H1 (cell line): ENCODE results near the gene CACNA1C. TPM values are rescaled to one million over a fixed set of nuclear protein-coding genes. Genes with fewer than 3 reads are reported as not detected.

Experiments used
- CTCF ChIA-PET: fragments of 300-600 bp; sonication (Branson Sonifier 250); formaldehyde crosslinking; loops from one replicate; lab custom pipeline; 2021; ENCODE audit not compliant: partially characterized antibody; lab: Charles Lee
- POLR2A ChIA-PET: fragments of 300-600 bp; sonication (Branson Sonifier 250); formaldehyde crosslinking; loops from one replicate; lab custom pipeline; 2021; ENCODE audit warnings: inconsistent platforms; ENCODE audit not compliant: partially characterized antibody; lab: Charles Lee
- DNase-seq, 2 experiments: peaks; one replicate each; pipeline versions ENCODE4 v3.0.0 to v3.0.0-alpha.2; 2010 to 2022; ENCODE audit warnings: low spot score in 2 of 2, low read depth in 1 of 2, mixed read lengths in 1 of 2
- FAIRE-seq: peaks from 2 replicates; lab custom pipeline; 2011; peaks lifted over from hg19 to GRCh38; lab: Jason Lieb, UNC
- H2AFZ ChIP-seq: 2 replicates; pipeline ENCODE4 v1.8.1; 2012; ENCODE audit warnings: low read length, inconsistent platforms
- H2AK5ac ChIP-seq: 2 replicates; pipeline ENCODE4 v1.6.1; 2013; ENCODE audit warnings: low read depth, low read length
- H2BK120ac ChIP-seq: replicated peaks from 2 replicates; pipeline ENCODE3; 2013; ENCODE audit warnings: low read depth, low read length, inconsistent platforms
- H2BK12ac ChIP-seq: 2 replicates; pipeline ENCODE4 v1.6.1; 2013; ENCODE audit warnings: low read depth, low read length
- H2BK15ac ChIP-seq: 2 replicates; pipeline ENCODE4 v1.6.1; 2013; ENCODE audit warnings: low read length
- H2BK20ac ChIP-seq: 2 replicates; pipeline ENCODE4 v1.6.1; 2013; ENCODE audit warnings: low read length
- H2BK5ac ChIP-seq: 2 replicates; pipeline ENCODE4 v1.6.1; 2013; ENCODE audit warnings: low read depth, low read length
- H3K14ac ChIP-seq: 2 replicates; pipeline ENCODE4 v1.6.1; 2013; ENCODE audit warnings: inconsistent platforms; ENCODE audit not compliant: insufficient read length
- H3K18ac ChIP-seq: 2 replicates; pipeline ENCODE4 v1.6.1; 2013; ENCODE audit warnings: low read length; ENCODE audit errors: extremely low read depth
- H3K23ac ChIP-seq: 2 replicates; pipeline ENCODE4 v1.6.1; 2013; ENCODE audit warnings: inconsistent platforms; ENCODE audit not compliant: insufficient read length
- H3K23me2 ChIP-seq: 2 replicates; pipeline ENCODE4 v1.6.1; 2013; ENCODE audit warnings: low read depth, low read length
- H3K27ac ChIP-seq: 2 replicates; pipeline ENCODE4 v1.6.1; 2011; ENCODE audit warnings: low read depth, low read length, inconsistent platforms
- H3K27me3 ChIP-seq, 4 experiments: replicated peaks in 1 of 4; 1 replicate in 1 of 4; 2 replicates in 3 of 4; pipeline versions ENCODE4 v1.6.1 to v1.8.1; 2011 to 2013; ENCODE audit warnings: low read length in 3 of 4, mild to moderate bottlenecking in 3 of 4, inconsistent platforms in 2 of 4, mixed read lengths in 2 of 4, moderate library complexity in 1 of 4; ENCODE audit not compliant: control insufficient read depth in 3 of 4, insufficient read depth in 3 of 4; ENCODE audit errors: extremely low read depth in 1 of 4
- H3K36me3 ChIP-seq, 4 experiments: 2 replicates each; pipeline versions ENCODE4 v1.6.1 to v1.8.1; 2011 to 2013; ENCODE audit warnings: mild to moderate bottlenecking in 4 of 4, low read length in 3 of 4, moderate library complexity in 2 of 4, control low read depth in 1 of 4, inconsistent platforms in 1 of 4; ENCODE audit not compliant: insufficient read depth in 4 of 4, control insufficient read depth in 2 of 4
- H3K4ac ChIP-seq: replicated peaks from 2 replicates; pipeline ENCODE3; 2013; ENCODE audit warnings: low read length, low read depth, mixed read lengths, inconsistent platforms; ENCODE audit not compliant: insufficient read length
- H3K4me1 ChIP-seq, 4 experiments: replicated peaks in 1 of 4; 1 replicate in 1 of 4; 2 replicates in 3 of 4; pipeline versions ENCODE4 v1.6.1 to v1.8.1; 2011 to 2013; ENCODE audit warnings: low read length in 3 of 4, inconsistent platforms in 2 of 4, mixed read lengths in 1 of 4; ENCODE audit not compliant: insufficient read depth in 4 of 4, control insufficient read depth in 3 of 4
- H3K4me2 ChIP-seq, 2 experiments: 2 replicates each; pipeline versions ENCODE4 v1.6.1 to v1.8.1; 2011 to 2013; ENCODE audit warnings: low read depth in 2 of 2, low read length in 2 of 2, control low read depth in 1 of 2, inconsistent platforms in 1 of 2, mild to moderate bottlenecking in 1 of 2; ENCODE audit not compliant: insufficient read depth in 1 of 2
- H3K4me3 ChIP-seq, 4 experiments: fragments of 200-600, 300-600 bp in 1 of 4; sonication (generic), shearing (Covaris generic), sonication (Bioruptor Twin) in 1 of 4; 2 replicates each; pipeline versions ENCODE4 v1.5.1 to v1.8.1; 2011 to 2016; ENCODE audit warnings: low read length in 4 of 4, low read depth in 3 of 4, control low read depth in 2 of 4, inconsistent platforms in 2 of 4, mild to moderate bottlenecking in 2 of 4, mixed read lengths in 1 of 4, moderate library complexity in 1 of 4; ENCODE audit not compliant: insufficient read depth in 2 of 4; ENCODE audit errors: extremely low read depth in 1 of 4
- H3K56ac ChIP-seq: replicated peaks from 2 replicates; pipeline ENCODE3; 2013; ENCODE audit warnings: low read depth, mild to moderate bottlenecking, mixed read lengths, low read length, inconsistent platforms; ENCODE audit not compliant: insufficient read length
- H3K79me1 ChIP-seq: 2 replicates; pipeline ENCODE4 v1.6.1; 2013; ENCODE audit warnings: low read depth, low read length, control low read depth
- H3K79me2 ChIP-seq, 2 experiments: 2 replicates each; pipeline versions ENCODE4 v1.6.1 to v1.8.1; 2012 to 2013; ENCODE audit warnings: low read length in 2 of 2, mild to moderate bottlenecking in 2 of 2, inconsistent platforms in 1 of 2; ENCODE audit not compliant: insufficient read depth in 2 of 2, control insufficient read depth in 1 of 2
- H3K9ac ChIP-seq, 4 experiments: replicated peaks in 1 of 4; 1 replicate in 1 of 4; 2 replicates in 3 of 4; pipeline versions ENCODE4 v1.6.1 to v1.8.1; 2011 to 2013; ENCODE audit warnings: low read depth in 3 of 4, low read length in 3 of 4, control low read depth in 2 of 4, mild to moderate bottlenecking in 2 of 4, moderate library complexity in 2 of 4, inconsistent platforms in 1 of 4; ENCODE audit errors: extremely low read depth in 1 of 4
- H3K9me3 ChIP-seq, 2 experiments: 2 replicates each; pipeline versions ENCODE4 v1.6.1 to v1.8.1; 2012 to 2013; ENCODE audit warnings: mild to moderate bottlenecking in 2 of 2, moderate library complexity in 2 of 2, control low read depth in 1 of 2, inconsistent platforms in 1 of 2, low read depth in 1 of 2, low read length in 1 of 2, mixed read lengths in 1 of 2; ENCODE audit not compliant: insufficient read depth in 2 of 2
- H4K20me1 ChIP-seq, 2 experiments: replicated peaks in 1 of 2; 2 replicates each; pipeline versions ENCODE3 to v1.8.1; 2011 to 2013; ENCODE audit warnings: inconsistent platforms in 2 of 2, low read length in 2 of 2, mild to moderate bottlenecking in 1 of 2; ENCODE audit not compliant: insufficient read depth in 2 of 2, control insufficient read depth in 1 of 2
- H4K5ac ChIP-seq: 2 replicates; pipeline ENCODE4 v1.6.1; 2013; ENCODE audit warnings: low read length, low read depth, mixed read lengths, inconsistent platforms; ENCODE audit not compliant: insufficient read length
- H4K8ac ChIP-seq: 2 replicates; pipeline ENCODE4 v1.8.0; 2013; ENCODE audit warnings: mild to moderate bottlenecking, moderate library complexity, low read length, inconsistent platforms; ENCODE audit not compliant: insufficient read depth; ENCODE audit errors: extremely low read depth
- H4K91ac ChIP-seq: replicated peaks from 2 replicates; pipeline ENCODE3; 2013; ENCODE audit warnings: low read length, mixed read lengths, inconsistent platforms; ENCODE audit not compliant: insufficient read length
- CHD1 ChIP-seq: IDR thresholded peaks from 2 replicates; pipeline ENCODE4 v1.6.1; 2012; ENCODE audit warnings: low read depth, low read length, improper control_type of control experiment
- E2F6 ChIP-seq: IDR thresholded peaks from 2 replicates; pipeline ENCODE4 v1.6.1; 2012; ENCODE audit warnings: inconsistent platforms
- EP300 ChIP-seq, 2 experiments: IDR thresholded peaks; 1 replicate in 1 of 2; 2 replicates in 1 of 2; pipeline ENCODE4 v1.6.1; 2011 to 2012; ENCODE audit warnings: low read depth in 2 of 2, low read length in 2 of 2, mild to moderate bottlenecking in 2 of 2, borderline replicate concordance in 1 of 2, inconsistent platforms in 1 of 2, moderate library complexity in 1 of 2
- KDM5A ChIP-seq: fragments of 200-600 bp; IDR thresholded peaks from 2 replicates; pipeline ENCODE4 v1.7.1; 2012; ENCODE audit warnings: mild to moderate bottlenecking, low read length, inconsistent platforms, mixed read lengths
- PHF8 ChIP-seq: fragments of 200-600 bp; sonication (generic); conservative IDR thresholded peaks from 2 replicates; pipeline ENCODE4 v1.7.1; 2012; ENCODE audit warnings: low read depth, mild to moderate bottlenecking, inconsistent platforms, low read length, moderate library complexity
- POLR2AphosphoS5 ChIP-seq: IDR thresholded peaks from 2 replicates; pipeline ENCODE4 v1.6.1; 2011; ENCODE audit warnings: low read depth, low read length
- SP4 ChIP-seq: IDR thresholded peaks from 2 replicates; pipeline ENCODE4 v1.6.1; 2012; ENCODE audit warnings: low read length, inconsistent platforms
- WGBS, 2 experiments: shearing (Covaris generic) in 1 of 2; methylation state at CpG; one replicate each; pipeline versions ENCODE4 v1.1.6 to v1.1.7; 2013 to 2015; ENCODE audit warnings: low lambda C conversion rate in 2 of 2, mixed read lengths in 2 of 2, inconsistent platforms in 1 of 2, low coverage in 1 of 2, missing lambda C conversion rate in 1 of 2; ENCODE audit not compliant: insufficient replicate concordance in 2 of 2, insufficient coverage in 1 of 2, insufficient read length in 1 of 2; ENCODE audit errors: extremely low coverage in 1 of 2, missing lambda C conversion rate in 1 of 2; 5-methylcytosine and 5-hydroxymethylcytosine counted together
- polyA plus RNA-seq, 7 experiments: library from polyadenylated mRNA; depleted of rRNA in 3 of 7; stranded (reverse) in 5 of 7; unstranded in 2 of 7; fragments of >200 nt in 5 of 7; fragments of 200-250 nt in 2 of 7; gene quantifications; 1 replicate in 5 of 7; 2 replicates in 1 of 7; 4 replicates in 1 of 7; pipeline versions ENCODE4 v1.2.1 to v1.2.3, GENCODE V29; 2011 to 2013; ENCODE audit warnings: missing spikeins in 2 of 7, mixed read lengths in 2 of 7
- total RNA-seq: library from RNA; stranded (reverse); fragmentation: NEBNext Ultra II Directional; extraction: Animal tissue kit (Norgen Biotek cat#: 25700); gene quantifications from 2 replicates; pipeline ENCODE4 v1.2.1, GENCODE V29; 2021

Gene CACNA1C
- total and polyA plus RNA-seq, 2 of the 8 experiments (the other 6 are each of a cell fraction or from before 2014, with no cell fraction given), result 1.3 TPM

- no peak overlapping the region for H3K14ac ChIP-seq
- H3K18ac ChIP-seq, result no peak overlapping the region
- WGBS, 2 experiments, result 92% methylated on average over 3 of the region's 3 CpGs; no CpG with 5 or more reads in 1 of the 2 experiments
- H4K8ac ChIP-seq, result no peak overlapping the region
- DNase-seq, result no peak
- H3K4me1 ChIP-seq, result no peaks in the 10 kb centered on the region
- H3K79me2 ChIP-seq, result no peaks in the 10 kb centered on the region
- H3K23me2 ChIP-seq, result no peaks in the 10 kb centered on the region
- H3K9me3 ChIP-seq, result no peaks in the 10 kb centered on the region; a peak in 1 of 4 replicates
- no peak overlapping the region for H3K4ac ChIP-seq
- no peak overlapping the region for H2AK5ac ChIP-seq
- POLR2A ChIA-PET, result no interaction called here
- H4K20me1 ChIP-seq, result no peaks in the 10 kb centered on the region
- no peaks in the 10 kb centered on the region for H3K36me3 ChIP-seq
- no peak overlapping the region for H2AFZ ChIP-seq
- H2BK5ac ChIP-seq, result no peak overlapping the region
- TF ChIP-seq POLR2AphosphoS5, result no peak
- TF ChIP-seq CHD1, result no peak
- no peak for TF ChIP-seq EP300 (IDR thresholded peaks at IDR 0.05; ENCODE audit: borderline replicate concordance in 1 of 2, low read depth in 2 of 2, low read length in 2 of 2)
- TF ChIP-seq SP4, result no peak
- TF ChIP-seq PHF8, result no peak
- no peak for TF ChIP-seq KDM5A
- TF ChIP-seq E2F6, result no peak
- TF ChIP-seq, all 59 proteins: peak for 0
- Histone ChIP-seq H2BK20ac (no peak overlapping the region), H4K5ac (no peak overlapping the region), H2BK120ac (no peak overlapping the region), H3K79me1 (no peaks in the 10 kb centered on the region), H2BK12ac (no peak overlapping the region), H3K27me3 (no peaks in the 10 kb centered on the region; a peak in 1 of 7 replicates), H2BK15ac (no peak overlapping the region), H3K23ac (no peak overlapping the region), H3K56ac (no peak overlapping the region), H3K27ac (no peak overlapping the region), H4K91ac (no peak overlapping the region), H3K4me3 (no peak overlapping the region), H3K9ac (no peak overlapping the region; a peak in 1 of 7 replicates), H3K4me2 (no peak overlapping the region)
- CTCF ChIA-PET, result interaction anchor here (0.6 to 1.7 kb wide), 2 partner anchors 18 to 292 kb away, joined by 4 to 7 read pairs; no protein-coding TSS in a partner anchor
- FAIRE-seq, result no peak
Measured at GRCh38 chr12:2165927-2166326, 113.1 kb downstream of the CACNA1C start.
